ENCODE data around the gene TTC36. TPM values are rescaled to one million over a fixed set of nuclear protein-coding genes. Genes with fewer than 3 reads are reported as not detected.

Gene TTC36
- total and polyA plus RNA-seq, 2 of the 13 experiments (the other 11 are each of a cell fraction or from before 2014, with no cell fraction given) = 0.13 to 0.40 TPM

- TF ChIP-seq ZNF407 (CRISPR knock-in tag; IDR thresholded peaks at IDR 0.05; ENCODE audit: not compliant biosample characterization) = peak; percentile 58
- peak; percentile 55 for TF ChIP-seq NR2F6 (IDR thresholded peaks at IDR 0.05)
- no peak for TF ChIP-seq NR2F6 (CRISPR knock-in tag; IDR thresholded peaks at IDR 0.05)
- TF ChIP-seq POLR2A (IDR thresholded peaks at IDR 0.05; ENCODE audit: insufficient read depth in 1 of 2, low read depth in 2 of 2, low read length in 2 of 2) = peak; percentile 86 to 92
- TF ChIP-seq CTCF (CRISPR knock-in tag; IDR thresholded peaks at IDR 0.05) = peak; percentile 24
- peak; percentile 56; the same call in 1 of the 2 replicates for TF ChIP-seq TBX2 (CRISPR knock-in tag; IDR thresholded peaks at IDR 0.05; ENCODE audit: borderline replicate concordance)
- TF ChIP-seq ZNF232 (CRISPR knock-in tag; IDR thresholded peaks at IDR 0.05; ENCODE audit: borderline replicate concordance) = peak; percentile 57; the same call in 1 of the 2 replicates
- TF ChIP-seq ZNF761 (CRISPR knock-in tag; conservative IDR thresholded peaks at IDR 0.05) = 0 out of 2 replicates have a peak, but pooled peaks have one; percentile 39
- TF ChIP-seq ZSCAN20 (CRISPR knock-in tag; IDR thresholded peaks at IDR 0.05; ENCODE audit: borderline replicate concordance) = 0 out of 2 replicates have a peak, but pooled peaks have one; percentile 35
- peak; percentile 50 for TF ChIP-seq HDAC1 (CRISPR knock-in tag; IDR thresholded peaks at IDR 0.05)
- 0 out of 2 replicates have a peak, but pooled peaks have one; percentile 21 for TF ChIP-seq LBX2 (CRISPR knock-in tag; IDR thresholded peaks at IDR 0.05; ENCODE audit: borderline replicate concordance)
- TF ChIP-seq SMAD1 (CRISPR knock-in tag; IDR thresholded peaks at IDR 0.05; ENCODE audit: borderline replicate concordance, low read depth) = no peak
- peak; percentile 51 for TF ChIP-seq ZNF605 (CRISPR knock-in tag; IDR thresholded peaks at IDR 0.05)
- peak; percentile 88 for TF ChIP-seq ASH2L (IDR thresholded peaks at IDR 0.05; ENCODE audit: insufficient read length, low read depth, low read length)
- TF ChIP-seq GLI4 (CRISPR knock-in tag; IDR thresholded peaks at IDR 0.05; ENCODE audit: borderline replicate concordance) = 0 out of 2 replicates have a peak, but pooled peaks have one; percentile 79
- TF ChIP-seq GABPB1 (CRISPR knock-in tag; IDR thresholded peaks at IDR 0.05) = peak; percentile 92
- TF ChIP-seq SRY (CRISPR knock-in tag; IDR thresholded peaks at IDR 0.05) = peak; percentile 71; the same call in 1 of the 2 replicates
These were observed 45.0 kb downstream of the TTC36 start, which contains the start of gene ARCN1 (continued) for GRCh38 chr11:118572061-118572980.

All from HepG2 (cell line).